ENCODE measurements around the gene AGR3. TPM values are rescaled to one million over a fixed set of nuclear protein-coding genes. Genes with fewer than 3 reads are reported as not detected.

The AGR3 gene
- 4.9 TPM for total RNA-seq

DNA sequence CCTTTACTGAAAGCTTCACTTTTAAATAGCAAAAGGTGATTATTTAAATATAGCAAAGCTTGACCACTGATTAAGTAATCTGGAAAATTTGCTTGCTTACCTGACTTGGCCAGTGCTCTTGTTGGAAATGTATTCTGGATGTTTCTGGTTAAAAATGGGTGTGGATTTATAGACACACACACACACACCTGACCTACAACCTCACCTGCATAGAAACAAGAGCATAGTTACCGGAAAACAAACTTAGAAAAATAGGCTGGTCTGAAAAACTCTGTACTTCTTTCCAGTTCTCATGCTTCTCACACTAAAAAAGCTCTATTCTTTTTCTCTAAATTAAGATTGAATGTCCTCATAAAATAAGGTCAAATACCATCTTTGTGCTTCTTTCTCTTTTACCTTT lies at the start of gene AGR3:
Gene AGR3 (minus strand): TSS at position 140 of the 400 bp plus-strand sequence. CDS start 3,365 bp downstream, outside the sequence.
- peak; percentile 52 for DNase-seq

DNA sequence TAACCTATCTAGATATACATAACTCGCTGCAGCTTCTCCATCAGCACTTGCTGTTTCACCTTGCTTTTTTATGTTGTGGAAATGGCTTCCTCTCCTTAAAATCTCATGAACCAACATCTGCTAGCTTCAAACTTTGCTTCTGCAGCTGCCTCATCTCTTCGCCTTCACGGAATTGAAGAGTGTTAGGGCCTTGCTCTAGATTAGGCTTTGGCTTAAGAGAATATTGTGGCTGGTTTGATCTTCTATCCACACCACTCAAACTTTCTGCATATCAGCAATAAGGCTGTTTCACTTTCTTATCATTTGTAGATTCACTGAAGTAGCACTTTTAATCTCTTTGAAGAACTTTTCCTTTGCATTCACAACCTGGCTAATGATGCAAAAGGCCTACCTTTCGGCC lies 49.2 kb upstream of the AGR3 start:
- DNase-seq: no peak

GRCh38 chr7:16929146-16929762 lies 47.5 kb upstream of the AGR3 start:
- DNase-seq: no peak

- no peak for DNase-seq
These were observed 45.1 kb upstream of the AGR3 start for GRCh38 chr7:16926861-16927260.

DNA sequence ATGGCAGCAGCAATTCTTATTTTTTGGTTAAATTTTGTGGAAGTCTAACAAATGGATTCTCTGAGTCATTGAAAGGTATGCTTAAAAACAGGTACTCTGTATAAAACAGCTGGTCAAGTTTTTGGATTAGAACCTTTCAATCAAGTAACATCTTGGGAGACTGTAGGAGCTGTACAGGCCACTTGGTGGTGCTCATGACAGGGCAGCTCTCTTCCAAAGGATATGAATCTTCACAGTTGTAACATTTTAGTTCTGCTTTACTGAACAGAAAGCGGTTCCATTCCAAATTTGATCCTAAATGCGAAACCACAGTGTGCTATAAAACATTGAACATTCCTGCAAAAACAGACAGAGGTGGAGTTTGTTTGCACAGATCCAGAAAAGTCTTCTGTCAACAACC lies 44.5 kb upstream of the AGR3 start:
- DNase-seq: peak; percentile 29

DNA sequence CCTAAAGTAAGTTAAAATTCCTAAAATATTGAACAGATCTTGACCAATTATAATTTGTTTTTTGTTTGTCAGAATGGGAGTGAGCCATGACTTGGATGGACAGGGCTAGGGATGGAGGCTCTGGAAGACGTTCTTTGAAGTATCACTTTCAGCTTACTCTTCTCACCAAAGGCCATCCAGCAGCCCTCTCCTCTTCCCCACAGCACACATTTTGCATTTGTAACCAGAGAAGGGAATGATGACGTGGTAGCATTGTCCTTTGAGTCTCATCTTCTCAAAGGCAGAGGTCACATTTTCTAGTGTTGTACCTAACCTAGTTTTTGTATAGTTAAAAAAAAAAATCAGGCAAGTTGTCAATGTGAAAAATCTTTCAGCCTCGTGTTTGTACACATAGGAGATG lies 43.8 kb upstream of the AGR3 start:
- peak; percentile 22 for DNase-seq

DNA sequence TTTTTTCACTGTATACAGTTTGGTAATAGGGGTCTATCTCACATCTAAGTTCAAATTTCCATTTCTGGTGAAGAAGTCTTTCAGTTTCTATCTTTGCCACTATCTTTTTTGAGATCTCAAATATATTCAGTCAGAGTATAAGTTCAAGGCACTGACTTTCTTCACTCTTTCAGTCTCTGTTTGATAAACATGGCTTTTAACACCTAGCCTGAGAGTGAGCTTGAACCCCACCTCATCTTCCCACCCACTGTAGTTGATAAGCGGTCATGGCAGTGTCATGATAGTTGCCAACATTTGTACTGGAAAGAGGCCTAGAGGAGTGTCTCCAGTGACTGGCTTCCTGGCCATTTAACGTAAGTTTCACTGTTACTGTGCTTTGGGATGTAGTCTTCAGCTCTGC lies 41.2 kb upstream of the AGR3 start:
- no peak for DNase-seq

DNA sequence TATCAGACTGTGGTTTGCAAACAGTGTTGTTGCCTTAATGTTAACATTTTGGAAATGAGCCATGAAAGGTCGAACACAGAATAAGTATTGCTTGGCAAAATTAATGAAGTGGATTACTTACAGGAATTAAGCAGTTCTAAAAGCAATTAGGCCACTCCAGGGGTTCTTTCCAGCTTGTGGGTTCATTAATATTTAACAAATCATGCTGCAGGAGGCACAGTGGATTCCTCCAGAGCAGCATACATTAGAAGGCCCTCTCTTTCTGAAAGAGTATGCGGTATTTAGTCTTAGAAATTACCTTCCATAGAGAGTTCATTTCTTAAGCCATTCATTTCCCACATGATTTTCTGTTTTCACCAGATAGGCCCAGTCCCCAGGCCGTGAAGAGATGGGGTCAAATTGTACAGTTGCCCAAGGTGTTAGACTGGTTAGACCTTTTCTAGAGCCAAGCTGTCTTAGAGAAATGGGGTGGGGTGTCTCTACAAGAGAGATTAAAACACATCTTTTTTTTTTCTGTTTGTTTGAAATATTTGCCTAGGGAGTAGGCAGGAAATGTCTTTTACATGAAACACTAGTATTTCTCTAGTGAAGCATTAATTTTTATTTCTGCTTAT lies 40.0 kb upstream of the AGR3 start:
- DNase-seq: peak; percentile 49

GRCh38 chr7:16921151-16921550 lies 39.4 kb upstream of the AGR3 start:
- DNase-seq: no peak

- DNase-seq: no peak
These were observed 37.7 kb upstream of the AGR3 start for GRCh38 chr7:16919440-16919839.

- peak; percentile 80 for DNase-seq
These were observed 36.6 kb upstream of the AGR3 start for GRCh38 chr7:16918288-16918895.

GRCh38 chr7:16916738-16917137 lies 35.0 kb upstream of the AGR3 start:
- no peak for DNase-seq

GRCh38 chr7:16916105-16916639 lies 34.4 kb upstream of the AGR3 start:
- no peak for DNase-seq

DNA sequence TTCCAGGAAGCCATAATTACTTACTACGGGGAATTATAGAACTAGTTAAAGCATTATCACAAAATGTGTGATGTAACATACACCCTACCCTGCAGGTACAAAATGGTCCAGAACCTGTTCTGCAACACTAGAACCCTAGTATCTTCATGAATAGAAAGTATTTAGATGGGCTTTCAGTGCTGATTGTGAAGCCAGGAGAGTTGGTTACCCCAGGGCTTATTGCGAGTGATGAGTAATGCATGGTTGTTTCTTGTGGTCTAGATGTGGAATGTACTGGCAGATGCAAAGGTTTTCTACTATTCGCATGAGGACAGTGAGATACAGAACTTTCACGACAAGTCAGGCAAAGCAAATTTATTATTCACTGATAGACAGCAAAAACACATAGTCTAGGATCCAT lies 33.6 kb upstream of the AGR3 start:
- no peak for DNase-seq

GRCh38 chr7:16914771-16915170 lies 33.0 kb upstream of the AGR3 start:
- no peak for DNase-seq

- DNase-seq: no peak
These were observed 31.9 kb upstream of the AGR3 start for GRCh38 chr7:16913643-16914042.

DNA sequence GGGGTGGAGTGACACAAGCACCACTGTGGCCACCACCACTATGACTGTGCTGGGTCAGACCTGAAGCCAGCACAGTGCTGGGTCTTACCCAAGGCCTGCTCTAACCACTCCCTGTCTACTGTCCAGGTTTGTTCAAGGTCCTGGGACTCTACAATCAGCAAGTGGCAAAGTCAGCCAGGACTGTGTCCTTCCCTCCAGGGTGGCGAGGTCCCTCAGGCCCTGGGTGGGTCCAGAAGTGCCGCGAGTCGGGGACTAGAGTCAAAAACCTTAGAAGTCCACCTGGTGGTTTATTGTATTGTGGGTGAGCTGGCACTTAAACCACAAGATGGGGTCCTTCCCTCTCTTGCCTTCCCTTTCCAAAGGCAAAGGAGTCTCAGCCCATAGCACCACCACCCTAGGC lies 30.8 kb upstream of the AGR3 start:
- DNase-seq: no peak

GRCh38 chr7:16908561-16908960 lies 26.8 kb upstream of the AGR3 start:
- DNase-seq: no peak

GRCh38 chr7:16905300-16906044 lies 23.7 kb upstream of the AGR3 start:
- DNase-seq: peak; percentile 53

DNA sequence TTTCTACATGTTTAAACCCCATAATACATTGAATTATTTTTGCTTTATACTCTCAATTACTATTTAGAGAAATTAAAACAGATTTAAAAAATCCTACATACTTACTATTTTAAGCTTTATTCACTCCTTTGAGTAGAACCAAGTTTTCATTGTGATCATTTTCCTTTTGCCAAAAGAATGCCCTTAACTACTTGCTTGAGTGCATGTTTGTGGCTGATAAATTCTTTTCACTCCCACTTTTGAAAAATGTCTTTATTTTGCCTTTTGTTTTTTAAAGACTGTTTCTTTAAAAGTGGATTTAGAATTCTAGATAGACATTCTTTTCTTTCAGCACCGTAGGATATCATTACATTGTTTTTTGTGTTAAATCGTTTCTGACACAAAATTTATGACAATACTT lies 22.3 kb upstream of the AGR3 start:
- no peak for DNase-seq

GRCh38 chr7:16900209-16900768 lies 18.5 kb upstream of the AGR3 start:
- no peak for DNase-seq

- no peak for DNase-seq
These were observed 10.3 kb upstream of the AGR3 start for GRCh38 chr7:16891874-16892643.

Measured in tongue (tissue), 2 donors.